Panc1 (cell line): ENCODE measurements around the gene CETP. TPM values are rescaled to one million over a fixed set of nuclear protein-coding genes. Genes with fewer than 3 reads are reported as not detected.

Experiments
- ATAC-seq: fragments of 200-7000 bp; cut with Tn5 transposase; 2 replicates; pipeline ENCODE4 v1.9.1; 2020; ENCODE audit warnings: mild to moderate bottlenecking, moderate library complexity
- BruUV-seq: library from RNA; stranded (reverse); fragments of 400-500 nt; replicated peaks from 2 replicates; lab custom pipeline; 2021; lab: Mats Ljungman, UMichigan
- CTCF ChIA-PET: fragments of 300-600 bp; sonication (Branson Sonifier 250); formaldehyde crosslinking; loops from one replicate; lab custom pipeline; 2022; ENCODE audit warnings: antibody characterized with exemption; lab: Charles Lee
- POLR2A ChIA-PET: fragments of 300-600 bp; sonication (Branson Sonifier 250); formaldehyde crosslinking; loops from one replicate; lab custom pipeline; 2022; ENCODE audit warnings: antibody characterized with exemption; lab: Charles Lee
- DNase-seq: peaks from one replicate; pipeline ENCODE4 v3.0.0-alpha.2; 2010; ENCODE audit warnings: low read depth, low spot score
- H3K27ac ChIP-seq: 2 replicates; pipeline ENCODE4 v1.5.1; 2011; ENCODE audit warnings: mild to moderate bottlenecking, low read length, inconsistent platforms
- H3K27me3 ChIP-seq: fragments of 200-500 bp; sonication (Bioruptor generic); 2 replicates; pipeline ENCODE4 v1.6.0; 2014; ENCODE audit warnings: low read length, inconsistent platforms; ENCODE audit not compliant: control insufficient read depth, insufficient read depth
- H3K36me3 ChIP-seq: fragments of 200-500 bp; sonication (Bioruptor generic); 2 replicates; pipeline ENCODE4 v1.5.1; 2014; ENCODE audit warnings: inconsistent platforms, mild to moderate bottlenecking, low read length, moderate library complexity; ENCODE audit not compliant: control insufficient read depth, insufficient read depth
- H3K4me1 ChIP-seq: 2 replicates; pipeline ENCODE4 v1.5.1; 2011; ENCODE audit warnings: inconsistent platforms, mild to moderate bottlenecking, low read length, moderate library complexity; ENCODE audit not compliant: control insufficient read depth, insufficient read depth
- H3K4me3 ChIP-seq, 2 experiments: 2 replicates each; pipeline ENCODE4 v1.5.1; 2011 to 2012; ENCODE audit warnings: low read depth in 2 of 2, low read length in 2 of 2, mild to moderate bottlenecking in 2 of 2, inconsistent platforms in 1 of 2, moderate library complexity in 1 of 2
- H3K9me3 ChIP-seq: fragments of 200-500 bp; sonication (Bioruptor generic); 2 replicates; pipeline ENCODE4 v1.5.1; 2014; ENCODE audit warnings: low read depth, mild to moderate bottlenecking, inconsistent platforms, low read length, moderate library complexity; ENCODE audit not compliant: control insufficient read depth, insufficient read depth
- POLR2AphosphoS5 ChIP-seq: IDR thresholded peaks from 2 replicates; pipeline ENCODE4 v1.6.1; 2012; ENCODE audit warnings: mild to moderate bottlenecking, low read depth, low read length, moderate library complexity
- SIN3A ChIP-seq: IDR thresholded peaks from 2 replicates; pipeline ENCODE4 v1.6.1; 2012; ENCODE audit warnings: low read depth, mild to moderate bottlenecking, low read length, moderate library complexity, borderline replicate concordance; ENCODE audit not compliant: insufficient read depth
- TCF7L2 ChIP-seq: IDR thresholded peaks from 2 replicates; pipeline ENCODE4 v1.6.1; 2011; ENCODE audit warnings: mild to moderate bottlenecking, low read depth, low read length, inconsistent platforms
- in situ Hi-C: cut with HindIII; loops from 2 replicates; pipeline ENCODE4 v1.10.0; 2016; ENCODE audit warnings: low sequenced_read_pairs, low pct_unique_long_range_greater_than_20kb
- intact Hi-C: fragments of 100-400 bp; cut with micrococcal nuclease; formaldehyde crosslinking; loops from one replicate; pipeline ENCODE4 v1.10.0; 2022; ENCODE audit not compliant: unreplicated experiment
- total RNA-seq: library from RNA; stranded (reverse); gene quantifications from one replicate; pipeline ENCODE4 v1.2.1, GENCODE V29; 2021; ENCODE audit not compliant: unreplicated experiment
- TF ChIP-seq, protein P1 (sequence below): fragments of 450-650 bp; IDR thresholded peaks from 2 replicates; pipeline ENCODE4 v1.5.1; 2017; ENCODE audit warnings: mild to moderate bottlenecking
- TF ChIP-seq, protein P2 (sequence below), 2 experiments: IDR thresholded peaks; 2 replicates each; pipeline ENCODE4 v1.6.1; 2011 to 2012; ENCODE audit warnings: low read depth in 2 of 2, control low read depth in 1 of 2, low read length in 1 of 2, mild to moderate bottlenecking in 1 of 2, moderate library complexity in 1 of 2; ENCODE audit not compliant: insufficient read depth in 1 of 2

CETP gene
- total RNA-seq, 1 experiment from 2014 or later, result not detected

DNA sequence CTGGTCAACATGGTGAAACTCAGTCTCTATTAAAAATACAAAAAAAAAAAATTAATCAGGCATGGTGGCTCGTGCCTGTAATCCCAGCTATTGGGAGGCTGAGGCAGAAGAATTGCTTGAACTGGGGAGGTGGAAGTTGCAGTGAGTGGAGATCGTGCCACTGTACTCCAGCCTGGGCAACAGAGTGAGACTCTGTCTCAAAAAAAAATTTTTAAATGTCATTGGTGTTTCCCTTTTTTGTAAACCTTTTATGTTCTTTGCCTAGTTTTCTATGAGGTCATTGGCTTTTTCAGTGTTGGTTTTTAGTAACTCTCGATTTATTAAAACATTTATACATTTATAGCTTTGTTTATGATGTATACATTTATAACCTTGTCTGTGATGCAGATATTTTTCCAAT, 45.8 kb downstream of the CETP start:
- DNase-seq (no peak), ATAC-seq (no peak)
- ChIA-PET CTCF (no interaction called here), POLR2A (no interaction called here)
- BruUV-seq, result no TSS peak
- in situ Hi-C loops (no loop called here), intact Hi-C loops (no loop called here)
- no peak overlapping the region for H3K27ac ChIP-seq
- H3K4me1 ChIP-seq, result no peaks in the 10 kb centered on the region
- H3K27me3 ChIP-seq, result no peaks in the 10 kb centered on the region
- no peak overlapping the region for H3K4me3 ChIP-seq
- no peaks in the 10 kb centered on the region for H3K36me3 ChIP-seq
- no peaks in the 10 kb centered on the region for H3K9me3 ChIP-seq
- TF ChIP-seq, protein P1, sequence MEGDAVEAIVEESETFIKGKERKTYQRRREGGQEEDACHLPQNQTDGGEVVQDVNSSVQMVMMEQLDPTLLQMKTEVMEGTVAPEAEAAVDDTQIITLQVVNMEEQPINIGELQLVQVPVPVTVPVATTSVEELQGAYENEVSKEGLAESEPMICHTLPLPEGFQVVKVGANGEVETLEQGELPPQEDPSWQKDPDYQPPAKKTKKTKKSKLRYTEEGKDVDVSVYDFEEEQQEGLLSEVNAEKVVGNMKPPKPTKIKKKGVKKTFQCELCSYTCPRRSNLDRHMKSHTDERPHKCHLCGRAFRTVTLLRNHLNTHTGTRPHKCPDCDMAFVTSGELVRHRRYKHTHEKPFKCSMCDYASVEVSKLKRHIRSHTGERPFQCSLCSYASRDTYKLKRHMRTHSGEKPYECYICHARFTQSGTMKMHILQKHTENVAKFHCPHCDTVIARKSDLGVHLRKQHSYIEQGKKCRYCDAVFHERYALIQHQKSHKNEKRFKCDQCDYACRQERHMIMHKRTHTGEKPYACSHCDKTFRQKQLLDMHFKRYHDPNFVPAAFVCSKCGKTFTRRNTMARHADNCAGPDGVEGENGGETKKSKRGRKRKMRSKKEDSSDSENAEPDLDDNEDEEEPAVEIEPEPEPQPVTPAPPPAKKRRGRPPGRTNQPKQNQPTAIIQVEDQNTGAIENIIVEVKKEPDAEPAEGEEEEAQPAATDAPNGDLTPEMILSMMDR, result no peak
- TF ChIP-seq, protein P2, sequence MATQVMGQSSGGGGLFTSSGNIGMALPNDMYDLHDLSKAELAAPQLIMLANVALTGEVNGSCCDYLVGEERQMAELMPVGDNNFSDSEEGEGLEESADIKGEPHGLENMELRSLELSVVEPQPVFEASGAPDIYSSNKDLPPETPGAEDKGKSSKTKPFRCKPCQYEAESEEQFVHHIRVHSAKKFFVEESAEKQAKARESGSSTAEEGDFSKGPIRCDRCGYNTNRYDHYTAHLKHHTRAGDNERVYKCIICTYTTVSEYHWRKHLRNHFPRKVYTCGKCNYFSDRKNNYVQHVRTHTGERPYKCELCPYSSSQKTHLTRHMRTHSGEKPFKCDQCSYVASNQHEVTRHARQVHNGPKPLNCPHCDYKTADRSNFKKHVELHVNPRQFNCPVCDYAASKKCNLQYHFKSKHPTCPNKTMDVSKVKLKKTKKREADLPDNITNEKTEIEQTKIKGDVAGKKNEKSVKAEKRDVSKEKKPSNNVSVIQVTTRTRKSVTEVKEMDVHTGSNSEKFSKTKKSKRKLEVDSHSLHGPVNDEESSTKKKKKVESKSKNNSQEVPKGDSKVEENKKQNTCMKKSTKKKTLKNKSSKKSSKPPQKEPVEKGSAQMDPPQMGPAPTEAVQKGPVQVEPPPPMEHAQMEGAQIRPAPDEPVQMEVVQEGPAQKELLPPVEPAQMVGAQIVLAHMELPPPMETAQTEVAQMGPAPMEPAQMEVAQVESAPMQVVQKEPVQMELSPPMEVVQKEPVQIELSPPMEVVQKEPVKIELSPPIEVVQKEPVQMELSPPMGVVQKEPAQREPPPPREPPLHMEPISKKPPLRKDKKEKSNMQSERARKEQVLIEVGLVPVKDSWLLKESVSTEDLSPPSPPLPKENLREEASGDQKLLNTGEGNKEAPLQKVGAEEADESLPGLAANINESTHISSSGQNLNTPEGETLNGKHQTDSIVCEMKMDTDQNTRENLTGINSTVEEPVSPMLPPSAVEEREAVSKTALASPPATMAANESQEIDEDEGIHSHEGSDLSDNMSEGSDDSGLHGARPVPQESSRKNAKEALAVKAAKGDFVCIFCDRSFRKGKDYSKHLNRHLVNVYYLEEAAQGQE (IDR thresholded peaks at IDR 0.05; ENCODE audit: insufficient read depth in 1 of 2, low read depth in 2 of 2, low read length in 1 of 2), result no peak
- TF ChIP-seq SIN3A (no peak), TCF7L2 (no peak), POLR2AphosphoS5 (no peak)

DNA sequence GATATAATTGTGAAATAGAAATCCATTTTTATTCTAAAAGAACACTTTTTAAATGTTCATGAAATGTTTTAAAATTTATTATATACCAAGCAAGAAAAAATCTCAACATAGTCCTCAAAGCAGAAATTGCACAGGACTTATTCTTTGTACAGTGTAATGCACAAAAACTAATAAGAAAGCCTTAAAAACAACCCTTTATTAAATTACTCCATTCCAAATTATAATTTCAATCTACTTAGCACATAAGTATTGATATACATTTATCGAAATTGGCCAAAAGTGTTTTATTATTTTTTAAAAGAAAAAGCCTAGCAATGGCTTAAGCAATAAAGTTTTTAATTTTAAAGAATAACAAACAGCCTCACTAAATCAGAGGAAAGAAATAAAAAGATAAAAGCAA, 46.7 kb downstream of the CETP start:
- Histone ChIP-seq H3K4me1 (no peaks in the 10 kb centered on the region), H3K27ac (no peak overlapping the region), H3K9me3 (no peaks in the 10 kb centered on the region), H3K27me3 (no peaks in the 10 kb centered on the region), H3K36me3 (no peaks in the 10 kb centered on the region), H3K4me3 (no peak overlapping the region)
- TF ChIP-seq, protein P1, result no peak
- in situ Hi-C loops (no loop called here), intact Hi-C loops (no loop called here)
- ChIA-PET CTCF (no interaction called here), POLR2A (no interaction called here)
- DNase-seq (no peak), ATAC-seq (no peak)
- no TSS peak for BruUV-seq
